Thymus (tissue), 11 donors: ENCODE measurements around the gene SYT15B. TPM values are rescaled to one million over a fixed set of nuclear protein-coding genes. Genes with fewer than 3 reads are reported as not detected.
"Not testable (repeated sequence)": the region's sequence is repeated elsewhere in the genome, so short reads cannot be mapped to it uniquely, and the experiment has no call there.

Experiments
- DNase-seq, 9 donors: peaks; one replicate each; pipeline ENCODE4 v3.0.0-alpha.2; 2013; ENCODE audit warnings: low spot score in 9 of 9, low read depth in 6 of 9, missing footprints in 1 of 9
- H3K27ac ChIP-seq, 2 donors: one replicate each; pipeline ENCODE4 v1.5.1; 2013; ENCODE audit warnings: control low read depth in 1 of 2, low read depth in 1 of 2, low read length in 1 of 2, mild to moderate bottlenecking in 1 of 2, moderate library complexity in 1 of 2
- H3K27me3 ChIP-seq, 2 donors: one replicate each; pipeline ENCODE4 v1.5.1; 2013; ENCODE audit warnings: low read length in 1 of 2; ENCODE audit not compliant: control insufficient read depth in 2 of 2, insufficient read depth in 1 of 2
- H3K36me3 ChIP-seq, 2 donors: one replicate each; pipeline ENCODE4 v1.5.1; 2013; ENCODE audit warnings: low read length in 1 of 2, mild to moderate bottlenecking in 1 of 2, moderate library complexity in 1 of 2; ENCODE audit not compliant: control insufficient read depth in 2 of 2, insufficient read depth in 2 of 2
- H3K4me1 ChIP-seq, 2 donors: one replicate each; pipeline ENCODE4 v1.5.1; 2013; ENCODE audit warnings: low read length in 2 of 2; ENCODE audit not compliant: control insufficient read depth in 2 of 2, insufficient read depth in 2 of 2
- H3K4me3 ChIP-seq, 2 donors: one replicate each; pipeline ENCODE4 v1.5.1; 2013; ENCODE audit warnings: low read length in 2 of 2, control low read depth in 1 of 2, mild to moderate bottlenecking in 1 of 2
- H3K9me3 ChIP-seq, 2 donors: one replicate each; pipeline ENCODE4 v1.5.1; 2013; ENCODE audit warnings: low read length in 1 of 2, mild to moderate bottlenecking in 1 of 2; ENCODE audit not compliant: control insufficient read depth in 2 of 2, insufficient read depth in 1 of 2
- WGBS: extraction: QIAGEN DNeasy Blood & Tissue Kit; methylation state at CpG from one replicate; pipeline ENCODE4 v1.1.7; 2013; 5-methylcytosine and 5-hydroxymethylcytosine counted together
- polyA plus RNA-seq: library from polyadenylated mRNA; stranded (reverse); fragments of 200-250 nt; gene quantifications from one replicate; pipeline ENCODE4 v1.2.3, GENCODE V29; 2013
- total RNA-seq: library from RNA; stranded (reverse); fragments of 120-200 nt; gene quantifications from one replicate; pipeline ENCODE4 v1.2.4, GENCODE V29; 2013
- donor health status: healthy.

The SYT15B gene
- total and polyA plus RNA-seq, 2 donors: 0.42 to 0.55 TPM

- DNase-seq: peak in 1 of 9 donors; percentile 1
- H3K4me1 ChIP-seq, H3K27me3 ChIP-seq, H3K9me3 ChIP-seq, H3K36me3 ChIP-seq, H3K27ac ChIP-seq: not testable (repeated sequence)
- peak overlapping the region; percentile 8 to 27 for H3K4me3 ChIP-seq
- WGBS: 4% methylated on average over 27 of the region's 48 CpGs
Observed at GRCh38 chr10:47743611-47744550, 19.5 kb downstream of the SYT15B start.

DNA sequence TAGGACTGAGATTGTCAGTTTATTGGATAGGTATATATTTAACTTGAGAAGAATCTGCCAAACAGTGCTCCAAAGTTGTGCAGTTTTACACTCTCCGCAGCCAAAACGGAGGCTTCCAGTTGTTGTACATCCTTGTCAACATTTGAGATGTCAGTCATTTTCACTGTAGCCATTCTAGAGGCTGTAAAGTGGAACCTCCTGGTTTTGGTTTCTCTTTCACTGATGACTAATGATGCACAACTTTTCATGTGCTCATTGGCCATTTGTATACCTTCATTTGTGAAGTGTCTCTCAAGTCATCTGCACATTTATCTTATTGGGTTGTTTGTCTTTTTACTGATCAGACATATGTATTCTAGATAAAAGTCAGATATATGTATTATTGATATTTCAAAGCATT, 22.5 kb downstream of the SYT15B start:
- not testable (repeated sequence) for H3K4me1 ChIP-seq

GRCh38 chr10:47730911-47731310, 32.5 kb downstream of the SYT15B start:
- not testable (repeated sequence) for H3K4me3 ChIP-seq, H3K36me3 ChIP-seq, H3K27ac ChIP-seq, H3K4me1 ChIP-seq, DNase-seq, H3K27me3 ChIP-seq, H3K9me3 ChIP-seq
- WGBS: no CpG with 5 or more reads among the region's 5 CpGs

More for the DNA sequence above, 22.5 kb downstream of the SYT15B start:
- H3K4me3 ChIP-seq, H3K36me3 ChIP-seq, H3K9me3 ChIP-seq, H3K27ac ChIP-seq, H3K27me3 ChIP-seq, DNase-seq: not testable (repeated sequence)
- 61% methylated on average over 2 of the region's 2 CpGs for WGBS

GRCh38 chr10:47725740-47726139, 37.7 kb downstream of the SYT15B start:
- not testable (repeated sequence) for H3K4me3 ChIP-seq, DNase-seq, H3K36me3 ChIP-seq, H3K9me3 ChIP-seq, H3K27ac ChIP-seq, H3K27me3 ChIP-seq, H3K4me1 ChIP-seq
- no CpG with 5 or more reads among the region's 6 CpGs for WGBS

- H3K27me3 ChIP-seq, DNase-seq, H3K36me3 ChIP-seq, H3K4me3 ChIP-seq, H3K9me3 ChIP-seq, H3K4me1 ChIP-seq, H3K27ac ChIP-seq: not testable (repeated sequence)
- no CpG with 5 or more reads among the region's 3 CpGs for WGBS
Observed at GRCh38 chr10:47725047-47725446, 38.3 kb downstream of the SYT15B start.

DNA sequence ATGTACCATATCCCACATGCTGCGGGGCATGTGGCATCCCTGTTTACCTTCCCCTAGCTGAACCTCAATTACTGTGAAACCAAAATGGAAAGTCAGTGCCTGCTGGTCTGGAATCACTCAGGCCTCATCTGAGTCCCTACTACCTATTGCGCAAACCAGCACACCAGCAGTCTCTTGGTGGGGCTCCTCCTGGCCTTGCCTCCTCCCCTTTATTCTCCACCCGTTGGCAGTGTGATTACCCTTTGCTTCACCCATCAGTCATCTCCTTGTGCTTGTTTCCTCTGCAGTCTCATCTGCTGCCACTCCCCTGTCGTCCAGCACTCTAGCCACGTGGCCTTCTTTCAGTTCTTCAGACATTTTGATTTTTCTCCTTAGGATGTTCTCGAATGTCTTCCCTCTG, 39.3 kb downstream of the SYT15B start:
- H3K36me3 ChIP-seq, H3K27ac ChIP-seq, H3K9me3 ChIP-seq, H3K4me3 ChIP-seq, H3K27me3 ChIP-seq, H3K4me1 ChIP-seq, DNase-seq: not testable (repeated sequence)
- WGBS: 89% methylated on average over 5 of the region's 6 CpGs

- H3K36me3 ChIP-seq, H3K4me1 ChIP-seq, H3K9me3 ChIP-seq, H3K4me3 ChIP-seq, H3K27me3 ChIP-seq, DNase-seq, H3K27ac ChIP-seq: not testable (repeated sequence)
- 93% methylated on average over 2 of the region's 3 CpGs for WGBS
Observed at GRCh38 chr10:47723362-47723761, 40.0 kb downstream of the SYT15B start.

DNA sequence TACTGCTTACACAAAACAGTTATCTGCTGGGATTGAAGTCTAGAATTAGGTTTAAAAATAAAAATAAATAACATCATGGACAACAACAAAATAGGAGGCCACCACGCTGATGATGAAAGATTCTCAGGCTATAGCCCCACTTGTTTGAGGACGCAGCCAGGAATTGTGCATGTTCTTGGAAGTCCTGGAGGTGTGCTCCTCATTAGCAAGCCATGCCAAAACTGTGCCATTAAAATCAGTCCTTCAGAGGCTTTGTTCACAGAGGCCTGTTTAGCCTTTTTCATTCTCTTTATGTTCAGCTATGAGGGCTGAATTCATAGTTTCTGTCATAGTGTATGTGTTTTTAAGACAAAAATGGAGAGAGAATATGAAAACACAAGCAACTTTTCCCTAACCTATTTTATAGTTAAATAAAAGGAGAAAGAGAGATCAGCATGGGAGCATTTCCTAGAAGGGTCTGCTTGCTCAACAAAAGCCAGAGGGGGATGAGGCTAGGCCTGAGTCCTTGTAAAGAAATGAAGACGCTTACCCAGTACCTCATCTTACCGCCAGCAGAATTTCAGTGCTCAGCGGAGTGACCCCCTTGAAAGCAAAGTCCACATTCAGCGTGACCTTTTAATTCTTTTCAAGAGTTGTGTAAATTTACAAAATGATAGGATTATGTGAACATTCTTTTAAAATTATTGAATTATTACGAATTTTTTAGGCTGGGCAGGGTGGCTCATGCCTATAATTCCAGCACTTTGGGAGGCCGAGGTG, 46.2 kb downstream of the SYT15B start:
- WGBS: 98% methylated on average over 4 of the region's 8 CpGs
- not testable (repeated sequence) for H3K9me3 ChIP-seq, H3K4me1 ChIP-seq, H3K27me3 ChIP-seq, H3K4me3 ChIP-seq, H3K27ac ChIP-seq, H3K36me3 ChIP-seq, DNase-seq
